B cell (primary cell): ENCODE data around the gene LSP1. TPM values are rescaled to one million over a fixed set of nuclear protein-coding genes. Genes with fewer than 3 reads are reported as not detected.

Experiments used
- ATAC-seq: fragments of 200-7000 bp; cut with Tn5 transposase; one replicate; pipeline ENCODE4 v1.10.0; 2021; ENCODE audit warnings: low read depth, mild to moderate bottlenecking, moderate number of reproducible peaks, moderate library complexity
- CTCF ChIA-PET: fragments of 350-600 bp; sonication (Branson Sonifier 250); formaldehyde crosslinking; loops from one replicate; lab custom pipeline; 2021; ENCODE audit warnings: antibody characterized with exemption, inconsistent platforms; lab: Charles Lee
- POLR2A ChIA-PET: fragments of 350-600 bp; sonication (Branson Sonifier 250); formaldehyde crosslinking; loops from one replicate; lab custom pipeline; 2021; ENCODE audit warnings: antibody characterized with exemption; lab: Charles Lee
- DNase-seq: peaks from one replicate; pipeline ENCODE4 v3.0.0; 2013
- H2AFZ ChIP-seq: 2 replicates; pipeline ENCODE4 v1.6.1; 2012; ENCODE audit warnings: mild to moderate bottlenecking, low read depth, low read length; ENCODE audit not compliant: insufficient read depth, poor library complexity, severe bottlenecking
- H3K27ac ChIP-seq, 2 donors: 1 replicate in 1 of 2; 2 replicates in 1 of 2; pipeline ENCODE4 v1.5.1; 2012 to 2013; ENCODE audit warnings: low read length in 2 of 2, mild to moderate bottlenecking in 2 of 2, moderate library complexity in 1 of 2
- H3K27me3 ChIP-seq, 4 experiments: fragments of 200-600 bp in 1 of 4; sonication (generic) in 1 of 4; replicated peaks in 1 of 4; 1 replicate in 2 of 4; 2 replicates in 2 of 4; pipeline versions ENCODE4 v1.6.1 to v1.7.0; 2013 to 2016; ENCODE audit warnings: low read length in 3 of 4, mild to moderate bottlenecking in 2 of 4, mixed read lengths in 1 of 4, moderate library complexity in 1 of 4; ENCODE audit not compliant: insufficient read depth in 4 of 4, control insufficient read depth in 3 of 4; ENCODE audit errors: control extremely low read depth in 1 of 4
- H3K36me3 ChIP-seq, 2 experiments: replicated peaks in 1 of 2; 1 replicate in 1 of 2; 2 replicates in 1 of 2; pipeline versions ENCODE4 v1.6.1 to v1.7.1; 2013; ENCODE audit warnings: low read length in 1 of 2; ENCODE audit not compliant: insufficient read depth in 2 of 2, control insufficient read depth in 1 of 2; ENCODE audit errors: control extremely low read depth in 1 of 2, extremely low read depth in 1 of 2
- H3K4me1 ChIP-seq, 2 donors: fragments of 200-600 bp in 1 of 2; sonication (generic) in 1 of 2; 1 replicate in 1 of 2; 2 replicates in 1 of 2; pipeline versions ENCODE4 v1.5.1 to v1.6.1; 2013 to 2017; ENCODE audit warnings: low read length in 2 of 2; ENCODE audit not compliant: control insufficient read depth in 2 of 2, insufficient read depth in 2 of 2
- H3K4me2 ChIP-seq: replicated peaks from 2 replicates; pipeline ENCODE3; 2012; ENCODE audit warnings: mild to moderate bottlenecking, low read depth, low read length; ENCODE audit not compliant: poor library complexity, severe bottlenecking
- H3K4me3 ChIP-seq, 5 experiments: fragments of 200-600 bp in 1 of 5; sonication (generic) in 1 of 5; 1 replicate in 3 of 5; 2 replicates in 2 of 5; pipeline versions ENCODE4 v1.5.1 to v1.7.0; 2011 to 2016; ENCODE audit warnings: low read length in 4 of 5, mild to moderate bottlenecking in 4 of 5, low read depth in 2 of 5, control low read depth in 1 of 5, moderate library complexity in 1 of 5; ENCODE audit not compliant: insufficient read depth in 1 of 5; ENCODE audit errors: control extremely low read depth in 1 of 5, extremely low read depth in 1 of 5
- H3K79me2 ChIP-seq: fragments of 200-600 bp; sonication (generic); one replicate; pipeline ENCODE4 v1.6.0; 2016; ENCODE audit warnings: low read length; ENCODE audit not compliant: control insufficient read depth, insufficient read depth
- H3K9ac ChIP-seq: fragments of 200-600 bp; sonication (generic); 2 replicates; pipeline ENCODE4 v1.6.1; 2017; ENCODE audit warnings: mild to moderate bottlenecking, low read length, moderate library complexity
- H3K9me3 ChIP-seq, 3 donors: one replicate each; pipeline versions ENCODE4 v1.6.1 to v1.7.1; 2013; ENCODE audit warnings: low read length in 2 of 3; ENCODE audit not compliant: control insufficient read depth in 2 of 3, insufficient read depth in 1 of 3; ENCODE audit errors: control extremely low read depth in 1 of 3
- H4K20me1 ChIP-seq: 2 replicates; pipeline ENCODE4 v1.6.0; 2012; ENCODE audit warnings: mild to moderate bottlenecking, low read length; ENCODE audit not compliant: insufficient read depth, control insufficient read depth, poor library complexity, severe bottlenecking
- H3K27ac Mint-ChIP-seq: one replicate; pipeline ENCODE4 v1.8.0; 2021; ENCODE audit warnings: mixed read lengths
- H3K27me3 Mint-ChIP-seq: one replicate; pipeline ENCODE4 v1.8.0; 2021; ENCODE audit warnings: mixed read lengths
- H3K4me1 Mint-ChIP-seq: one replicate; pipeline ENCODE4 v1.8.0; 2021; ENCODE audit warnings: mixed read lengths
- H3K4me3 Mint-ChIP-seq: one replicate; pipeline ENCODE4 v1.8.0; 2021; ENCODE audit warnings: mixed read lengths
- H3K9me3 Mint-ChIP-seq: one replicate; pipeline ENCODE4 v1.8.0; 2022; ENCODE audit warnings: mixed read lengths; ENCODE audit not compliant: insufficient read depth
- EZH2 ChIP-seq: IDR thresholded peaks from 2 replicates; pipeline ENCODE4 v1.6.1; 2012; ENCODE audit warnings: borderline replicate concordance, low read depth, mild to moderate bottlenecking, moderate library complexity, low read length; ENCODE audit not compliant: insufficient read depth, poor library complexity, severe bottlenecking
- whole genome bisulfite sequencing: methylation state at CpG from one replicate; pipeline ENCODE4 v1.1.5; 2013; ENCODE audit warnings: missing lambda C conversion rate; ENCODE audit not compliant: insufficient coverage; 5-methylcytosine and 5-hydroxymethylcytosine counted together
- intact Hi-C: fragments of 100-400 bp; cut with micrococcal nuclease; formaldehyde crosslinking; loops from one replicate; pipeline ENCODE4 v1.10.0; 2022
- polyA plus RNA-seq: library from polyadenylated mRNA; depleted of rRNA; stranded (reverse); fragments of >200 nt; gene quantifications from 2 replicates; pipeline ENCODE4 v1.2.3, GENCODE V29; 2012
- total RNA-seq, 2 donors: library from RNA; stranded (reverse); fragments of 120-200 nt in 1 of 2; gene quantifications; 1 replicate in 1 of 2; 2 replicates in 1 of 2; pipeline versions ENCODE4 v1.2.3 to v1.2.4, GENCODE V29; 2013 to 2022
- TF ChIP-seq, protein P1 (sequence below): fragments of 200-600 bp; IDR thresholded peaks from one replicate; pipeline ENCODE4 v1.8.0; 2022; ENCODE audit warnings: antibody characterized with exemption, mild to moderate bottlenecking

The LSP1 gene
- total and polyA plus RNA-seq, 2 donors (not counting 1 experiment from before 2014, with no cell fraction given): 249 to 446 TPM

DNA sequence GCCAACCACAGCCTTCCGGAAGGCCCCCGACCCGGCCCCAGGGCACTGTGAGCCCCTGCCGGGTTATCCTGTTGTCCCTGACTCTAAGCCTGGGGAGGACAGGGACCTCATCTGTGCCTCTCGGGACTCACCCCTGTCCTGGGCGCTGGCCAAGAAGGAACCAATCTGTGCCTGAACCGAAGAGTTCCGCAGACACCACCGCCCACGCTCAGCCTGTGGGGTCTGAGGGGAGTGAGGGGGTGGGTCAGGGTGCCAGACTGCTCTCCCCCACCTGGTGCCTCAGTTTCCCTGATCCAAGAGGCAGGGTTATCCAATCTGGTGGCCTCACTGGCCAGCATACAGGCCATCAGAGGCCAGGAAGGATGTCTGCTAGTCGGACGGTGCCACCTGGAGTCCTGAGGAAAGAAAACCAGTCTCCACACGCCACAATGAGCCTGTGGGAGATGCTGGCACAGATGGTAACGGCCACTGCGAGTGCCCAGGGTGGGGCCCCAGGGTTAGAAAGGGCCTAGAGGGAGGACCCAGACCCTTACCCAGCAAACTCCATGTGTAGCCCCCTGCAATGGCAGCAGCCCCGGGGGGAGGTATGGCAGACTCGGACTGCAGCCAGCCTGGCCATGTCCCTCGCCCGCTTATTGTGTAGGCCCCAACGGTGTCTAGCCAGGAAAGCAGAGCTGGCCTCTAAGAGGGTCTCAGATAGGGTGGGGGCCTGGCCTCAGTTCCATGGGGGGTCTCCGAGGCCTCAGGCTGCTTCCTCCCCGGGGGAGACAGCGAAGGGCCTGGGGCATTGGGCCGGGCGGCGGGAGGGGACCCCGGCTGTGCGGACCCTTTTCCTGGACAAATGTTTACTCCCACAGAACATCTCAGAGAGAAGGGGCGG lies 65.8 kb downstream of the LSP1 start:
- ChIA-PET CTCF (interaction anchor here (1.5 kb wide), 1 partner anchor 233 kb away, joined by 4 read pairs; no protein-coding TSS in a partner anchor), POLR2A (interaction anchor here (0.6 to 1.4 kb wide), 2 partner anchors 27 to 54 kb away, joined by 3 to 5 read pairs; partner anchors contain the start of gene PRR33)
- Mint-ChIP-seq H3K27ac (peak overlapping the region; percentile 68), H3K9me3 (no peaks in the 10 kb centered on the region), H3K4me1 (peaks cover 19% of the 10 kb centered on the region), H3K27me3 (peaks cover 26% of the 10 kb centered on the region), H3K4me3 (no peak overlapping the region)
- peaks cover 0 to 13% (median 6%) of the 10 kb centered on the region in 4 experiments for H3K27me3 ChIP-seq
- H3K4me2 ChIP-seq: no peak overlapping the region
- TF ChIP-seq, protein P1, sequence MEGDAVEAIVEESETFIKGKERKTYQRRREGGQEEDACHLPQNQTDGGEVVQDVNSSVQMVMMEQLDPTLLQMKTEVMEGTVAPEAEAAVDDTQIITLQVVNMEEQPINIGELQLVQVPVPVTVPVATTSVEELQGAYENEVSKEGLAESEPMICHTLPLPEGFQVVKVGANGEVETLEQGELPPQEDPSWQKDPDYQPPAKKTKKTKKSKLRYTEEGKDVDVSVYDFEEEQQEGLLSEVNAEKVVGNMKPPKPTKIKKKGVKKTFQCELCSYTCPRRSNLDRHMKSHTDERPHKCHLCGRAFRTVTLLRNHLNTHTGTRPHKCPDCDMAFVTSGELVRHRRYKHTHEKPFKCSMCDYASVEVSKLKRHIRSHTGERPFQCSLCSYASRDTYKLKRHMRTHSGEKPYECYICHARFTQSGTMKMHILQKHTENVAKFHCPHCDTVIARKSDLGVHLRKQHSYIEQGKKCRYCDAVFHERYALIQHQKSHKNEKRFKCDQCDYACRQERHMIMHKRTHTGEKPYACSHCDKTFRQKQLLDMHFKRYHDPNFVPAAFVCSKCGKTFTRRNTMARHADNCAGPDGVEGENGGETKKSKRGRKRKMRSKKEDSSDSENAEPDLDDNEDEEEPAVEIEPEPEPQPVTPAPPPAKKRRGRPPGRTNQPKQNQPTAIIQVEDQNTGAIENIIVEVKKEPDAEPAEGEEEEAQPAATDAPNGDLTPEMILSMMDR: no peak
- no peak for TF ChIP-seq EZH2
- WGBS: 79% methylated on average over 24 of the region's 29 CpGs
- peaks cover 0 to 5% of the 10 kb centered on the region in 2 donors for H3K4me1 ChIP-seq
- DNase-seq: no peak
- no peak for ATAC-seq
- no peaks in the 10 kb centered on the region for H4K20me1 ChIP-seq
- no peak overlapping the region for H3K27ac ChIP-seq
- H3K36me3 ChIP-seq: no peaks in the 10 kb centered on the region
- H2AFZ ChIP-seq: no peak overlapping the region
- H3K79me2 ChIP-seq: no peaks in the 10 kb centered on the region
- no peak overlapping the region for H3K4me3 ChIP-seq
- H3K9ac ChIP-seq: no peak overlapping the region
- intact Hi-C loops: loop anchor here (5.0 kb wide), 2 partner anchors 36 to 66 kb away; partner anchors contain the start of gene LSP1
- H3K9me3 ChIP-seq: no peaks in the 10 kb centered on the region
